ENCODE data around the gene ARHGAP8. TPM values are rescaled to one million over a fixed set of nuclear protein-coding genes. Genes with fewer than 3 reads are reported as not detected.

The ARHGAP8 gene
- total and polyA plus RNA-seq, 2 donors (not counting 3 experiments of a cell fraction or from before 2014, with no cell fraction given): not detected

DNA sequence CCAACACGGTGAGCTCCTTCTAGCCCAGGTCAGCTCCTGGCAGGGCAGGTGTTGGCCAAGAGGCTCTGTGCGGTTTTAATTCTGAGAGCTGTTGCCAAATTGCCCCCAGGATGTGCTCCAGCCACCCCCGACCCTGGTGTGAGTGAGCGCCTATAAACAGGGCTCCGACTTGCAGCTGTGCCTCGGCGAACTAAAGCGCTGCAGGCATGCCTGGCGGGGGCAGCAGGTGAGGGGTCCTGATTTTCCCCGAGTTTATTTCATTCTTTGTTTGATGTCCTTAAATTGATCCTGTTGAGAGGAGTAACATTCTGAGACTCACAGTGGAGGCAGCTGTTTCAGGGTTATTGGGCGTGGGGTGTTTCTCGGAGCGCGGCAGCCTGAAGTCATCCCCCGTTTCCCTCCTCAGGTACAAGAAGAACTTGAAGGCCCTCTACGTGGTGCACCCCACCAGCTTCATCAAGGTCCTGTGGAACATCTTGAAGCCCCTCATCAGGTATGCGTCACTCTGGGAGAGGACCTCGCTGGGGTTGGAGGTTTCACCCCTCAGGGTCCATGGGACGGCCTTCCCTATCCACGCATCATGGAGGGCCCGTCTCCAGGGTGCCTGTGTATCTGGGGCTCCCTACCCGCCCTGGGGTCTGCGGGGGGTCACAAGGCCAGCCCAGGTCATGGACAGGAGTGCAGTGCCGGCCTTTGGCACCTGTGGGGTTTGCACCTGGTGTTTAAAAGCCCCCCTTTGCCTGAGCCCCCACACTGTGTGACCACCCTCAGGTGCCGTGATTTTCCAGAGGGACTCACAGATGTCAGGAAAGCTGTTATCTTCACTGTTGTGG lies 62.1 kb downstream of the ARHGAP8 start:
- no peak overlapping the region for H3K27ac ChIP-seq (ENCODE audit: insufficient read depth, low read depth, low read length)
- no peaks in the 10 kb centered on the region for H3K9me3 ChIP-seq (replicated peaks; ENCODE audit: control insufficient read depth, insufficient read depth, low read length)
- BruUV-seq (replicated peaks): no TSS peak
- H3K4me1 ChIP-seq (ENCODE audit: control insufficient read depth, extremely low read depth, insufficient read depth, low read length): no peaks in the 10 kb centered on the region
- CTCF ChIA-PET: no interaction called here
- no peak overlapping the region for H2AFZ ChIP-seq (ENCODE audit: low read depth, low read length)
- TF ChIP-seq JUN (IDR thresholded peaks at IDR 0.05; ENCODE audit: borderline replicate concordance, insufficient read depth, insufficient read length, low read depth) (no peak), EZH2 (IDR thresholded peaks at IDR 0.05; ENCODE audit: borderline replicate concordance, low read depth, low read length, severe bottlenecking) (no peak), POLR2A (IDR thresholded peaks at IDR 0.05; ENCODE audit: low read depth, low read length) (no peak), MYC (IDR thresholded peaks at IDR 0.05; ENCODE audit: low read depth, low read length) (no peak), FOS (IDR thresholded peaks at IDR 0.05; ENCODE audit: borderline replicate concordance, insufficient read depth, low read length) (no peak), GATA2 (IDR thresholded peaks at IDR 0.05; ENCODE audit: insufficient read depth, insufficient read length, low read depth, low read length) (no peak), POLR2AphosphoS5 (IDR thresholded peaks at IDR 0.05; ENCODE audit: insufficient read depth, low read depth, low read length) (no peak)
- TF ChIP-seq, protein P1, sequence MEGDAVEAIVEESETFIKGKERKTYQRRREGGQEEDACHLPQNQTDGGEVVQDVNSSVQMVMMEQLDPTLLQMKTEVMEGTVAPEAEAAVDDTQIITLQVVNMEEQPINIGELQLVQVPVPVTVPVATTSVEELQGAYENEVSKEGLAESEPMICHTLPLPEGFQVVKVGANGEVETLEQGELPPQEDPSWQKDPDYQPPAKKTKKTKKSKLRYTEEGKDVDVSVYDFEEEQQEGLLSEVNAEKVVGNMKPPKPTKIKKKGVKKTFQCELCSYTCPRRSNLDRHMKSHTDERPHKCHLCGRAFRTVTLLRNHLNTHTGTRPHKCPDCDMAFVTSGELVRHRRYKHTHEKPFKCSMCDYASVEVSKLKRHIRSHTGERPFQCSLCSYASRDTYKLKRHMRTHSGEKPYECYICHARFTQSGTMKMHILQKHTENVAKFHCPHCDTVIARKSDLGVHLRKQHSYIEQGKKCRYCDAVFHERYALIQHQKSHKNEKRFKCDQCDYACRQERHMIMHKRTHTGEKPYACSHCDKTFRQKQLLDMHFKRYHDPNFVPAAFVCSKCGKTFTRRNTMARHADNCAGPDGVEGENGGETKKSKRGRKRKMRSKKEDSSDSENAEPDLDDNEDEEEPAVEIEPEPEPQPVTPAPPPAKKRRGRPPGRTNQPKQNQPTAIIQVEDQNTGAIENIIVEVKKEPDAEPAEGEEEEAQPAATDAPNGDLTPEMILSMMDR (IDR thresholded peaks at IDR 0.05; ENCODE audit: extremely low read depth in 1 of 2, insufficient read depth in 1 of 2, low read depth in 1 of 2, low read length in 2 of 2): no peak
- intact Hi-C loops (cut with micrococcal nuclease): no loop called here
- DNase-seq (ENCODE audit: low read depth, low spot score) (no peak), FAIRE-seq (no peak)
- no peaks in the 10 kb centered on the region for H3K36me3 ChIP-seq (ENCODE audit: control insufficient read depth in 2 of 2, extremely low read depth in 1 of 2, insufficient read depth in 2 of 2, low read length in 2 of 2)
- H3K9me1 ChIP-seq (replicated peaks; ENCODE audit: control insufficient read depth, extremely low read depth, insufficient read depth, low read length): no peaks in the 10 kb centered on the region
- H3K27me3 ChIP-seq (ENCODE audit: control insufficient read depth in 2 of 2, insufficient read depth in 2 of 2, low read length in 2 of 2): no peaks in the 10 kb centered on the region
- H4K20me1 ChIP-seq (replicated peaks; ENCODE audit: control insufficient read depth, extremely low read depth, insufficient read depth, low read length): no peaks in the 10 kb centered on the region
- no peak overlapping the region for H3K9ac ChIP-seq (replicated peaks; ENCODE audit: extremely low read depth, insufficient read depth, low read length)
- POLR2A ChIA-PET: no interaction called here
- H3K79me2 ChIP-seq (ENCODE audit: control insufficient read depth, insufficient read depth, low read length): no peaks in the 10 kb centered on the region
- no peak overlapping the region for H3K4me3 ChIP-seq (replicated peaks in 1 of 3; ENCODE audit: insufficient read depth in 1 of 3, low read depth in 1 of 3, low read length in 3 of 3)
- dilution Hi-C loops (cut with MboI; ENCODE audit: extremely low pct_ligation_motif_present, low sequenced_read_pairs): no loop called here
- no peak overlapping the region for H3K4me2 ChIP-seq (ENCODE audit: insufficient read depth, low read length)
